Measurements from ENCODE around the gene DPH6.

DNA sequence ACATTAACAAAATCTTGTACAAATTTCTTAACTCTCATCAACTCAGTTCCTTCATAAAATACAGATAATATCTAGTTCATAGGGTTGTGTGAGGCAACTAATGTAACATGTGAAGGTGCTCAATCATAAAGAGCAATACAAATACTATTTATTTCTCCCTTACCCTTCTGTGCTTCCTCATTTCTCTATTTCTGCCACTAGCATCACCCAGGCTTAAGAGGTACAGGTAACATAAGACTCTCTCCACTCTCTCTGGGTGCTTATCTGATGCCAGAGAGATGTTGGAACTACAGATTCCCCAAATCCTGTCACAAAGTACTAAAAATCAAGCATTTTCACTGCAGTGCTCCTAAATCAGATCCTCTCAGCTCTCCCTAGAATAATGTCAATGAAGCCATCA lies 74.9 kb downstream of the DPH6 start:
- no peak for TF ChIP-seq POLR2A (IDR thresholded peaks at IDR 0.05; ENCODE audit: low read depth)
- TF ChIP-seq, protein P1, sequence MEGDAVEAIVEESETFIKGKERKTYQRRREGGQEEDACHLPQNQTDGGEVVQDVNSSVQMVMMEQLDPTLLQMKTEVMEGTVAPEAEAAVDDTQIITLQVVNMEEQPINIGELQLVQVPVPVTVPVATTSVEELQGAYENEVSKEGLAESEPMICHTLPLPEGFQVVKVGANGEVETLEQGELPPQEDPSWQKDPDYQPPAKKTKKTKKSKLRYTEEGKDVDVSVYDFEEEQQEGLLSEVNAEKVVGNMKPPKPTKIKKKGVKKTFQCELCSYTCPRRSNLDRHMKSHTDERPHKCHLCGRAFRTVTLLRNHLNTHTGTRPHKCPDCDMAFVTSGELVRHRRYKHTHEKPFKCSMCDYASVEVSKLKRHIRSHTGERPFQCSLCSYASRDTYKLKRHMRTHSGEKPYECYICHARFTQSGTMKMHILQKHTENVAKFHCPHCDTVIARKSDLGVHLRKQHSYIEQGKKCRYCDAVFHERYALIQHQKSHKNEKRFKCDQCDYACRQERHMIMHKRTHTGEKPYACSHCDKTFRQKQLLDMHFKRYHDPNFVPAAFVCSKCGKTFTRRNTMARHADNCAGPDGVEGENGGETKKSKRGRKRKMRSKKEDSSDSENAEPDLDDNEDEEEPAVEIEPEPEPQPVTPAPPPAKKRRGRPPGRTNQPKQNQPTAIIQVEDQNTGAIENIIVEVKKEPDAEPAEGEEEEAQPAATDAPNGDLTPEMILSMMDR (IDR thresholded peaks at IDR 0.05) = no peak
- TF ChIP-seq EP300 (IDR thresholded peaks at IDR 0.05) = no peak

Data from esophagus muscularis mucosa (tissue), 4 donors.